Bronchial epithelial cell (primary cell): ENCODE measurements around the gene TNPO2. TPM values are rescaled to one million over a fixed set of nuclear protein-coding genes. Genes with fewer than 3 reads are reported as not detected.

Experiments
- DNase-seq: peaks from one replicate; pipeline ENCODE4 v3.0.0-alpha.2; 2010; ENCODE audit warnings: low read depth
- FAIRE-seq: peaks from 2 replicates; lab custom pipeline; 2011; peaks lifted over from hg19 to GRCh38; lab: Jason Lieb, UNC
- H3K27me3 ChIP-seq: 2 replicates; pipeline ENCODE4 v1.5.1; 2011; ENCODE audit warnings: low read length; ENCODE audit not compliant: control insufficient read depth, insufficient read depth
- H3K36me3 ChIP-seq: 2 replicates; pipeline ENCODE4 v1.5.1; 2011; ENCODE audit warnings: low read length; ENCODE audit not compliant: control insufficient read depth, insufficient read depth
- H3K4me3 ChIP-seq: 2 replicates; pipeline ENCODE4 v1.5.1; 2011; ENCODE audit warnings: mild to moderate bottlenecking, low read depth, low read length, control low read depth
- total RNA-seq: library from RNA; depleted of rRNA; stranded (reverse); fragments of >200 nt; gene quantifications from 2 replicates; pipeline ENCODE4 v1.2.1, GENCODE V29; 2014
- TF ChIP-seq, protein P1 (sequence below): IDR thresholded peaks from 2 replicates; pipeline ENCODE4 v1.5.1; 2011; ENCODE audit warnings: mild to moderate bottlenecking, moderate library complexity, low read length, control low read depth, inconsistent platforms; ENCODE audit not compliant: insufficient read depth, severe bottlenecking

The TNPO2 gene
- total RNA-seq, 1 donor from 2014 or later: 16.8 TPM

DNA sequence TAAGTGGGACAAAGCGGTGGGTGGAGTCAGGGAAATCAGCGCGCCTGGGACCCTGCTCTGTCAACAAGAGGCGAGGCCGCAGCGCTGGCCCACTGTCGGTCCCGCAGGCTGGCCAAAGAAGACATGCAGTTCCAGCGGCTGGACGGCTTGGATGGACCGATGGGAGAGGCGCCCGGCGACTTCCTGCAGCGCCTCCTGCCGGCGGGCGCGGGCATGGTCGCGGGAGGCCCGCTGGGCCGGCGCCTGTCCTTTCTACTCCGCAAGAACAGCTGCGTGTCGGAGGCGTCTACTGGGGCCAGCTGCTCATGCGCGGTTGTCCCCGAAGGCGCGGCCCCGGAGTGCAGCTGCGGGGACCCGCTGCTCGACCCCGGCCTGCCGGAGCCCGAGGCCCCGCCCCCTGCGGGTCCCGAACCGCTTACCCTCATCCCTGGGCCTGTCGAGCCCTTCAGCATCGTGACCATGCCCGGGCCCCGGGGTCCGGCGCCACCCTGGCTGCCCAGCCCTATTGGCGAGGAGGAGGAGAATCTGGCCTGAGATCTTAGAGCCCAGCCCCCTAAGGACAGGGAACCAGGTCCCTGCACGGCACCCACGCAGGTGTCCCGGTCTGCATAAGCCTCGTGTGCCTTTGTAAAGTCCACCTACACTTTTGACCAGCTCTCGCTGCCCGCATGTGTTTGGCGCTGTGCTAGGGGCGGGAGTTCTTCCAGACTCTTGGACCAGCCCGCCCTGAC, 34.0 kb upstream of the TNPO2 start:
- H3K36me3 ChIP-seq: peaks cover 2% of the 10 kb centered on the region
- no peaks in the 10 kb centered on the region for H3K27me3 ChIP-seq
- DNase-seq (peak; percentile 40), FAIRE-seq (no peak)
- TF ChIP-seq, protein P1, sequence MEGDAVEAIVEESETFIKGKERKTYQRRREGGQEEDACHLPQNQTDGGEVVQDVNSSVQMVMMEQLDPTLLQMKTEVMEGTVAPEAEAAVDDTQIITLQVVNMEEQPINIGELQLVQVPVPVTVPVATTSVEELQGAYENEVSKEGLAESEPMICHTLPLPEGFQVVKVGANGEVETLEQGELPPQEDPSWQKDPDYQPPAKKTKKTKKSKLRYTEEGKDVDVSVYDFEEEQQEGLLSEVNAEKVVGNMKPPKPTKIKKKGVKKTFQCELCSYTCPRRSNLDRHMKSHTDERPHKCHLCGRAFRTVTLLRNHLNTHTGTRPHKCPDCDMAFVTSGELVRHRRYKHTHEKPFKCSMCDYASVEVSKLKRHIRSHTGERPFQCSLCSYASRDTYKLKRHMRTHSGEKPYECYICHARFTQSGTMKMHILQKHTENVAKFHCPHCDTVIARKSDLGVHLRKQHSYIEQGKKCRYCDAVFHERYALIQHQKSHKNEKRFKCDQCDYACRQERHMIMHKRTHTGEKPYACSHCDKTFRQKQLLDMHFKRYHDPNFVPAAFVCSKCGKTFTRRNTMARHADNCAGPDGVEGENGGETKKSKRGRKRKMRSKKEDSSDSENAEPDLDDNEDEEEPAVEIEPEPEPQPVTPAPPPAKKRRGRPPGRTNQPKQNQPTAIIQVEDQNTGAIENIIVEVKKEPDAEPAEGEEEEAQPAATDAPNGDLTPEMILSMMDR: peak; percentile 99
- peak overlapping the region; percentile 23 for H3K4me3 ChIP-seq

DNA sequence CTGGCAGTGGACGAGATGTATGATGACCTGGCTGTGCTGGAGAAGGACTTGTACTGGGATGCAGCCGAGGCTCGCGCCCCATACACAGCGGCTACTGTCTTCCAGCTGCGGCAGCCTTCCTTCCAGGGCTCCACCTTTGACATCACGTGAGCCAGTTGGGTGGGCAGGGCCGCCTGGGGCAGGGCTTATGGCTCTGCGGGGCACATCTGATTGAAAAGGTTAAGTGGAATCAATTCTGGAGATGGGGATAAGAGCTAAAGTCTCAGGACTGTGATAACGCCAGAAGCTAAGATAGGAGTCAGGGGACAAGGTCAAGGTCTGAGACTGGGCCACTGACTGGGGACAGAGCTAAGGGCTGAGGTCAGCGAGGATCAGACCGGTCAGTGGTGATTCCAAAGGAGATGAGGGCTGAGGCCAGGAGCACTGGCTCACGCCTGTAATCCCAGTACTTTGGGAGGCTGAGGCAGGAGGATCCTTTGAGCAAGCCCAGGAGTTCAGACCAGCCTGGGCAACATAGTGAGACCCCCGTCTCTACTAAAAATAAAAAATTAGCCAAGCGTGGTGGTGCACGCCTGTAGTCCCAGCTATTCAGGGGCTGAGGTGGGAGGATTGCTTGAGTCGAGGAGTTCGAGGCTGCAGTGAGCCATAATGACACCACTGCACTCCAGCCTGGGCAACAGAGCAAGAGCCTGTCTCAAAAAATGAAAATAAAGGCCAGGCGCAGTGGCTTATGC, 32.6 kb upstream of the TNPO2 start:
- FAIRE-seq: no peak
- Histone ChIP-seq H3K27me3 (peaks cover 2% of the 10 kb centered on the region), H3K36me3 (no peaks in the 10 kb centered on the region), H3K4me3 (no peak overlapping the region)
- no peak for DNase-seq
- TF ChIP-seq, protein P1: no peak

DNA sequence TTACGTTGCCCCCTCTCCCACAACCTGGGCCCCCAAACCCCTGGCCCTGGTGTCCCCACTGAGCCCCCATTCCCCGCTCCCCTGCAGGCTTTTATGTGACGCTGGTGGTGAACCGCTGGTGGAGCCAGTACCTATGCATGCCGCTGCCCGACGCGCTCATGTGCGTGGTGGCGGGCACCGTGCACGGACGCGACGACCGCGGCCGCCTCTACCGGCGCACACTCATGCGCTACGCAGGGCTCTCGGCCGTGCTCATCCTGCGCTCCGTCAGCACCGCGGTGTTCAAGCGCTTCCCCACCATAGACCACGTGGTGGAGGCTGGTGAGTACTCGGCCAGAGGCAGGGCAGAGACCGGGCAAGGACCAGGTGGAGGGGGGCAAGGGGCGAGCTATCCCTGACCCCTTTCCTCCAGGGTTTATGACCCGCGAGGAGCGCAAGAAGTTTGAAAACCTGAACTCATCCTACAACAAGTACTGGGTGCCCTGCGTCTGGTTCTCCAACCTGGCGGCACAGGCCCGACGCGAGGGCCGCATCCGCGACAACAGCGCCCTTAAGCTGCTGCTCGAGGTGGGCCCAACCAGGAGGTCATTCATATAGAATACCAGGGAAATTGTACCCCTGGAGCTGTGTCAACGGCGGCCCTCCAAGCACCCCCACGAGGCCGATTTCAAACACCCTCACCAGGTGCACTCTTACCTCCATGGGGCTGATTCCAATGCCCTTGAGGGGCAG, 30.9 kb upstream of the TNPO2 start:
- no peak for FAIRE-seq

DNA sequence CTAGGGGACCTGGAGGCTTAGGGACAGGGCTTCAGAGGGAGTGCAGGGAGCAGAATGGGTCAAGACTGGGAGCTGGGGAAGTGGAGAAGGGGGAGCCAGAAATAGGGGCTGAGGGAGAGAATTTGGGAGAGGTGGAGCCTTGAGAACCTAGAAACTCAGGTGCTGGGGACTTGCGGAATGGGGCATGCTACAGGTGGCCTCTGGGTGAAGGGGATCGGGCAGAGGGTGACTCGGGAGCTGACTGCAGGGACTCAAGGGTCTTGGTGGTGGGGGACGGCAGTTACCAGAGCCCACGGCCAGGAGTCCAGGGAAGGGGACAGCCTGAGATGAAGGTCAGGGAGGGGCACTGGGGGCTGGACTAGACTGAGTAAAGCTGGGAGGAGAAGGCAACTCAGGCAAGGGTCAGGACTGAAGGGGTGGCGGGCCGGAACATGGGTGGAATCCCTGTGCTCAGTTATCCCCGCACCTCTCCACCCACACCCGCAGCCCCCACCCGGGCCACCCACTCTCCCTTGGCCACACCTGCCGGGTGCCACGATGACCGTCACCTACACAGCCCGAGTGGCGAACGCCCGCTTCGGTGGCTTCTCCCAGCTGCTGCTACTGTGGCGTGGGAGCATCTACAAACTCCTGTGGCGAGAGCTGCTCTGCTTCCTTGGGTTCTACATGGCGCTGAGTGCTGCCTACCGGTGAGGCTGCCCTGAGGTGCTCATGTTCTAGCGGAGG, 28.5 kb upstream of the TNPO2 start:
- no peak for FAIRE-seq
- Histone ChIP-seq H3K36me3 (peaks cover 6% of the 10 kb centered on the region), H3K4me3 (no peak overlapping the region), H3K27me3 (peaks cover 3% of the 10 kb centered on the region)
- DNase-seq: no peak
- TF ChIP-seq, protein P1: no peak

More for the DNA sequence above, 30.9 kb upstream of the TNPO2 start:
- Histone ChIP-seq H3K27me3 (peaks cover 3% of the 10 kb centered on the region), H3K4me3 (no peak overlapping the region), H3K36me3 (no peaks in the 10 kb centered on the region)
- DNase-seq: no peak
- TF ChIP-seq, protein P1: no peak

DNA sequence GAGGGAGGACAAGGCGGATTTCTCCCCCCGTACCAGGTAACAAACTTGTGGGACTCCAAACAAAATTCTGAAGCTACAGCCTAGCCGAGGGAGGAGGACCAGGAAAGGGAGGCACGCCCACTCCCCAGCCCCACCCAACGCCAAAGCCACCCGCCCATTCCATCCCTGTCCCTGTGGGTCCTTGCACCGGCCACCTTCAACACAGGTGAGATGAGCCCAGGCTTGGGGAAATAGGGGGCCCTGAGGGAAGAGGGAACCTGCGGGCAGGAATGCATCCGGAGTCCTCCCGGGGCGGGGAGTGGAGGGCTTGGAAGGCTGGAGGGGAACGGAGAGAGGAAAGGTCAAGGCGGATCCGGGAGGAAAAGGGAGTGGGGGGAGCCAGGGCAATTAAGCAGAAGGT, 27.9 kb upstream of the TNPO2 start, which contains the start of gene BEST2:
Gene BEST2 (plus strand): TSS at position 157 of the 400 bp plus-strand sequence. CDS start 802 bp downstream, outside the sequence.
- no peak for DNase-seq
- FAIRE-seq: no peak
- Histone ChIP-seq H3K27me3 (peaks cover 3% of the 10 kb centered on the region), H3K4me3 (no peak within 1 kb of the TSS), H3K36me3 (peaks cover 9% of the 10 kb centered on the region)
- TF ChIP-seq, protein P1: no peak
